ENCODE results near the gene NFATC1. TPM values are rescaled to one million over a fixed set of nuclear protein-coding genes. Genes with fewer than 3 reads are reported as not detected.
"Not testable (repeated sequence)": the region's sequence is repeated elsewhere in the genome, so short reads cannot be mapped to it uniquely, and the experiment has no call there.

The NFATC1 gene
- total RNA-seq, 1 donor from 2014 or later, result 18.5 TPM

DNA sequence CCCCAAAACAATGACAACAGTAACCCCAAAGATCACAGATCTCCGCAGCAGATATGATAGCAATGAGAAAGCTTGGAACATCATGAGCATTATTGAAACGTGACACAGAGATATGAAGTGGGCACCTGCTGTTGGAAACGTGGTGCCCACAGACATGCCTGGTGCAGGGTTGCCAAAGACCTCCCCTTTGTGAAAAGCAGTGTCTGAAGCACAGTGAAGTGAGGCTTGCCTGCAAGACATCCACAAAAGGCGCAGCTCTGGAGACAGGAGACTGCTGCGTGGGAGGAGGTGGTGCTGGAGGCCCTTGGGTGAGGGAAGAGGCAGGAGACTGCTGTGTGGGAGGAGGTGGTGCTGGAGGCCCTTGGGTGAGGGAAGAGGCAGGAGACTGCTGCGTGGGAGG is 108.8 kb downstream of the NFATC1 start:
- ATAC-seq; DNase-seq (ENCODE audit: missing footprints); intact Hi-C loops (cut with DNase I): not testable (repeated sequence)

GRCh38 chr18:79505465-79505864 is 109.7 kb downstream of the NFATC1 start:
- intact Hi-C loops (cut with DNase I); ATAC-seq: not testable (repeated sequence)

GRCh38 chr18:79506191-79507075 is 110.7 kb downstream of the NFATC1 start:
- no peak for DNase-seq (ENCODE audit: missing footprints)
- intact Hi-C loops (cut with DNase I), result loop anchor here (2.0 kb wide), 3 partner anchors 22 to 114 kb away; no protein-coding TSS in a partner anchor
- peak; percentile 80 for ATAC-seq

More at GRCh38 chr18:79505465-79505864, 109.7 kb downstream of the NFATC1 start:
- DNase-seq (ENCODE audit: missing footprints), result not testable (repeated sequence)

- intact Hi-C loops (cut with DNase I), result loop anchor here (2.0 kb wide), 3 partner anchors 22 to 114 kb away; no protein-coding TSS in a partner anchor
- DNase-seq (ENCODE audit: missing footprints) (peak; percentile 86), ATAC-seq (peak; percentile 92)
Observed at GRCh38 chr18:79507076-79507545, 111.4 kb downstream of the NFATC1 start.

- peak; percentile 76 for ATAC-seq
- peak; percentile 89 for DNase-seq (ENCODE audit: missing footprints)
- intact Hi-C loops (cut with DNase I), result loop anchor here (2.0 kb wide), 3 partner anchors 21 to 115 kb away; no protein-coding TSS in a partner anchor
Observed at GRCh38 chr18:79507546-79508480, 112.1 kb downstream of the NFATC1 start.

DNA sequence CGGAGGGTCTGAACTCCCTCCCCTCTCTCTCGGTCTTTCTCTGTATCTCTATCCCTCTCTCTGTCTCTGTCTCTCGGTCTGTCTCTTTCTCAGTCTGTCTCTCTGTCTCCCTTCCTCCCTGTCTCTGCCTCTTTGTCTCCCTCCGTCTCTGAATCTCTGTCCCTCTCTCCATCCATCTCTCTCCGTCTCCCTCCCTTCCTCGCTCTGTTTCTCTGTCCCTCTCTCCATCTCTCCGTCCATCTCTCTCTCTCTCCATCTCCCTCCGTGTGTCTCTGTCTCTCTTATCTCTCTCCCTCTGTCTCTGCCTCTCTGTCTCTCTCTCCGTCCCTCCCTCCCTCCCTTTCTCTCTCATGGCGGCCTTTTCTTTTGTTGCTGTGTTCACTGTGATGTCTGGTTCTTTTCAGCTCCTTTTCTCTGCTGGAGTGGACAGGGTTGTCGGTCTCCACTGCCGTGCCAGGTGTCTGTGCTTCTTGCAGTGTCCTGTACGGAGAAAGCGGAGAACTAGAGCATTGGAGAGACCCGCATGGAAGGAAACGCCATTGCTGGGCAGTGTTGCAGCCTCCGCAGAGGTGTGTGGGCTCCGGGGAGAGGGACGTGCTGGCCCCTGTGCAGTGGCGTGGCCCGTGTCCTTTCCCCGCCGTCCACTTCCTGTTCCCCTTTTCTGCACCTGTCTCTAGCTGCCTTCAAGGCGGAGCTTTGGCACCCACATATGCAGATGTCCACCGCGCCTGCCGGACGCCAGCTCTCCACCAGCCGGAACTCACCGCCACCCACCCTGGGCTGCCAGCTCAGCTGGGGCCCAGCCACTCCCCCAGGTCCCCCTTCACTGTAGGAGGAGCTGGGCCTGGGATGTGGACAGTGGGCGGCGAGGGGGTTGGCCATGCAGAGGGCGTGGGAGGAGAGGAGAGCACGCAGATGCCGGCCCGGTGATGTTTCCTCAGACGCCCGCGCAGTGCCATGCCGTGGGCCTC is 113.1 kb downstream of the NFATC1 start:
- intact Hi-C loops (cut with DNase I), result no loop called here
- ATAC-seq, result no peak
- DNase-seq (ENCODE audit: missing footprints), result no peak

- no peak for DNase-seq (ENCODE audit: missing footprints)
- intact Hi-C loops (cut with DNase I), result no loop called here
- no peak for ATAC-seq
Observed at GRCh38 chr18:79509536-79509930, 113.8 kb downstream of the NFATC1 start.

DNA sequence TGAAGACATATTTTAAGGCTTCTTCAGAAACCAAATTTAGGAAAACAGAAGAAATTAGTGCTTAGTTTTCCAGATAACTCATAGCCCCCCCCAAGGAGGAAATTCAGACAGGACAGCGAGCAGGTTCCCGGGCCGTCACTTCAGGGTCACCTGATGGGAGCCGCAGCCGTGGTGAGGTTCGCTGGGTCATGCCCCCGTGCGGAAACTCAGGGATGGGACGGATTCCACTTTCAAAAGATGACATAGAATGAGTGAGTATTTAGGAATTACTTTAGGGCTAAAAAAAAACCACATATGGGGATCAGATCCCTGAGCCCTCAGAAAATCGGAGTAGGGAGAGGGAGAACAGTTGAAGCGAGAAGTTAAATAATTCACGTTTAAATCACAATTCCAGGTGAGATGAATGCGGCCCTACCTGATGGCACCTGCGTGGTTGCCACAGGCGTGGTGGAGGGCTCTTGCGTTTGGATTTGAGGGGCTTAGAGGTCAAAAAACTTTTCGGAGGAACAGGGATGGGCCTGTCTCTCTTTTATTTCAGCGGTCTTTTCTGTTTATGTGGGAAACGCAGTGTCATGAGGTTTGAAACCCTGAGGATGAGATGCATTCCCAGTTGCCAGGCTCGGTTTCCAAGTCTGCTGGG is 114.4 kb downstream of the NFATC1 start:
- intact Hi-C loops (cut with DNase I), result no loop called here
- no peak for DNase-seq (ENCODE audit: missing footprints)

DNA sequence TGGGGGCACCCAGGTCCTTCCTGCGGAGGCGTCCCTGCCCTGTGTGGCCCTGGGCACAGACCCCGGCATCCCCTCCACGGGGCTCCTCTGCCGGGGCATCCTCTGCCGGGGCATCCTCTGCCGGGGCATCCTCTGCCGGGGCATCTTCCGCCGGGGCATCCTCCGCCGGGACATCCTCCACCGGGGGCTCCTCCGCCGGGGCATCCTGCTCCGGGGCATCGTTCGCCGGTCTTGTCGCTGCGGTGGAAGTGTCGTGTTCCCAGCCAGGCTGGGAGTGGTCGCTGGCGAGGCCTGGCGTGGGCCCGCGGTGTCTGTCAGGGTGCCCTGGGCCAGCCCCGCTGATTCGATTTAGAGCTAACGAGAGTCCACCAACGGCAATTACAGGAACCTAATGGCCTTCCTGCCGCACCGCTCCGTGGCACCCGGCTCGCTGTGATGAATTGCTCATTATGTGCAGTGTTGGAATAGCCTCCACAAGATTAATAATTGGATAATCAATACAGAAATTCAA is 115.1 kb downstream of the NFATC1 start:
- DNase-seq (ENCODE audit: missing footprints), result no peak
- ATAC-seq, result no peak
- intact Hi-C loops (cut with DNase I), result no loop called here

More for the DNA sequence above, 114.4 kb downstream of the NFATC1 start:
- no peak for ATAC-seq

GRCh38 chr18:79511271-79511670 is 115.5 kb downstream of the NFATC1 start:
- intact Hi-C loops (cut with DNase I), result no loop called here

GRCh38 chr18:79511671-79512301 is 116.1 kb downstream of the NFATC1 start:
- intact Hi-C loops (cut with DNase I), result no loop called here
- DNase-seq (ENCODE audit: missing footprints) (no peak), ATAC-seq (no peak)

More at GRCh38 chr18:79511271-79511670, 115.5 kb downstream of the NFATC1 start:
- no peak for DNase-seq (ENCODE audit: missing footprints)
- no peak for ATAC-seq

DNA sequence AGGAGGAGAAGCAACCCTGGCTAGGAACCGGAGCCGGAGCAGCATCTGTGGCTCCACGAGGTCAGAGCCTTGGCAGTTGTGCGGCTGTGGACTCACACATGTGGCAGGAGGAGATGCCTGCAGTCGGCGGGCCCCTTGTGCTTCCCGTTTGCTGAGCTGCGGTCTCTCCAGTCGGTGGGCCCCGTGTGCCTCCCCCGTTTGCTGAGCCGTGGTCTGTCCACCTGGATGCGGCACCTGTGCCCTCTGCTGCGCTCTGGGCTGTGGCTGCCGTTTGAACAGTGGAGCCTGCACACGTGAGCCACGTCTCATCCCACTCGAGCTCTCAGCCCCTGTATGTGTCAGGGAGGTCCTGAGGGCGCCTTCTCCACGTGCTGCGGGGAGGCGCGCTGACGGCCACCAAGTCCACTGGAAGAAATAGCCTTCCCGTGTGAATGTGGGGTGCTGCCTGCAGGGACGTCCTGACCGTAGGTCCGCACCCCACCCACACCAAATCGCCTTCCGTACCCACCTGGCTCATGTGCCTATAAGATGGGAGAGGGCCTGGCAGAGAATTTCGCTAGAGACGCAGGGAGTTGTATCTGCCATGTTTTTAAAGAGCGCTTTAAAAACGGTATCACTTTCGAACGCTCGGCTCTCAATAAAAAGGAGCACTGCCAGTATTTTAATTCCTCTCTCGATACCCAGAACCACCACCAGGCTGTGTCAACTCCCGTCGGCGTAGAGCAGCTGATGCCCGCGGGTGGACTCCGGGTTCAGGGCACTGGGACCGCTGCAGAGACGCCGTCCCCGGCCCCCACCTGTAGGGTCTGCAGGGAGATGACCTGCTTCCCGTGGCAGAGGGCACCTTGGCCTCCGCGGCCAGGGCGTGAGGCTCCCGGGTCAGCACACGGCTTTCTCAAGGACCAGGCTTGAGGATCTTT is 117.0 kb downstream of the NFATC1 start:
- DNase-seq (ENCODE audit: missing footprints), result no peak

GRCh38 chr18:79513381-79514081 is 117.8 kb downstream of the NFATC1 start:
- DNase-seq (ENCODE audit: missing footprints), result no peak
- intact Hi-C loops (cut with DNase I), result no loop called here
- no peak for ATAC-seq

More for the DNA sequence above, 117.0 kb downstream of the NFATC1 start:
- intact Hi-C loops (cut with DNase I), result no loop called here
- no peak for ATAC-seq

DNA sequence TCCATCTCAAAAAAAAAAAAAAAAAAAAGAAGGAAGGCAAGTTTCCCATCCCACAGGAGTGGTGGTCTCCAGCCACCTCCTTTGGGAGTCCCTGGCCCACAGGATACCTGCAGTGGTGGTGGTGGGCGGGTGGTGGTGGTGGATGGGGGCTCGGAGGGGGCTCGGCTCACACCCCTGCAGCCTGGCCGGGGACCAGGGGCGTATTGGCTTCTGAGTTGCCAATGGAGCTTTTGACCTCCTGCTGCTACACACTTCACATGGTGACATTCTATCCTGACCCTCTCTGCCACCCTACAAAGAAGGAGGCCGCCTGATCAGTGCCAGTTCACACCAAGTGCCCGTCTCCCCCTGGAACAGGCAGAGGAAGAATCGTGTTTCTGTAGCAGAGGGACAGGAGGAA is 119.6 kb downstream of the NFATC1 start:
- ATAC-seq (no peak), DNase-seq (ENCODE audit: missing footprints) (no peak)
- intact Hi-C loops (cut with DNase I), result no loop called here

DNA sequence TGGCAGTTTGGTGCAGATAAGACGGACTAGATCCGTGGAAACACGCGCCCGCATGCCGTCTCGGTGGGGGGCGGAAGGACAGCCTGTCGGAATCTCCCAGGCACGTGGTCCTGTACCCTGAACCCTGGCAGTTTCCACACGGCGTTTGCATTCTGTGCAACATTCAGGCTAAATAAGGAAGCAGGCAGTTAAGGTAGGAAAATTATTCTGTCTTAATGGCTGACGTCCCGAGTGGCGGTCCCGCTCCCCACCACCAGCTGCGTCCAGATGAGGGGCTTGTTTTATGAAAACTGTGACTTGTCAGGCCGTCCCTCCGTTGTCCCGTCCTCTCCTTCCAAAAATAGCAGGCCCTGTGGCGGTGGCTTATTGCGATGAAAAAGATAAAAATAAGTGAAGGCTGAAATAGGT is 120.2 kb downstream of the NFATC1 start:
- DNase-seq (ENCODE audit: missing footprints) (no peak), ATAC-seq (no peak)
- intact Hi-C loops (cut with DNase I), result no loop called here
